Suppressor macrophage (primary cell): ENCODE measurements around the gene GPR52.

Experiments used
- DNase-seq, 4 experiments: peaks; one replicate each; pipeline ENCODE4 v3.0.0-alpha.2; 2020 to 2022

The GPR52 gene

DNA sequence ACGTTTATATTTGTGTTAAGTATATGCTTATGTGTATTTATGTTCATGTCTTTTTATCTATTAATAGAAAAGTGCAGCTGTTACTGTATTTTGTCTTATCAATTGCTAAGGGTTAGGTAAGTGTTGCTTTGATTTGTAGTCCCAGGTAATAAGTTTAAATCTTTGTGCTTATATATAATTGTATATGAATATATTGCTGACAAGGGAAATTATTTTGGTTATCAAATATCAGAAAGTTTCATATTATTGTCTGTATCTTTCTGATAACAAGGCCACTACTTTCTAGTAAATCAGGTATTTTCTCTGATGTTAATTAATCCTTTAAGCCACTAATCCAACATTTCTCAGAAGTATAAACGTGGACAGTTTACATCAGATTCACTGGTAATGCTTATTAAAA is 21.3 kb downstream of the GPR52 start:
- DNase-seq: no peak

DNA sequence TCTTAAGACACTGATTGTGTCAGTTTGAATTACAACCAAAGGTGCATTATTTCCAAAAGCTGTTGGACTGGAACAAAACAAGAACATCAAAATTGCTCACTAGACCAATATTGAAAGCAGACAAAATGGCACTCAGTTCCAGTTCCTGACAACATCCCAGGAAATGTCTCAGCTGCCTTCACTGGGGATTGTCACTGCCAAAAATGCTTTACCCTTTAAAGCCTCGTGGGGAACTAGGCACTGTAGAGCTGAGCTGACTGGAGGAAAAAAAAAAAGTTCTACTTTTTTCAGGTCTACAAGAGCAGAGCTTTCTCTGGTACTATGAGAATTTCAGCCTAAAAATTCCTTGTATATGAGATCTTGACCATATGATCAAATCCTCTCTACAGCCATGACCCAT is 21.9 kb downstream of the GPR52 start:
- no peak for DNase-seq

DNA sequence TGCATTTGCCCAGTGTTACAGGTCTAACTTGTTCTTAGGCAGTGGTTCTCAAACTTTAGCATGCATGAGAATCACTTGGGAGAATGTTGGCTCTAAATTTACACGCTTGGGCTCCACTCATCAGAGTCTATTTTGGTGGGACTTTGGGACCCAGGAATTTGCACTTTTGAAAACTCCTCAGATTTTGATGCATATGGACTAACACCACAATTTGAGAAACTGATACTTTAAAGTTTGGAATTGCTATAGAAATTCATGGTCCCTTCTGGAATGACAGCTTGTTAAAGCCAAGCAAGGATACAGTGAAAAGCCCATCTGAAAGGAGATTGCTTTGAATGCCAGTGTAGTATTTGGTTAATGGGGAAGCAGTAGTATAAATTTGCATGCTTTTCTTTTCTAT is 31.5 kb downstream of the GPR52 start:
- DNase-seq: no peak

DNA sequence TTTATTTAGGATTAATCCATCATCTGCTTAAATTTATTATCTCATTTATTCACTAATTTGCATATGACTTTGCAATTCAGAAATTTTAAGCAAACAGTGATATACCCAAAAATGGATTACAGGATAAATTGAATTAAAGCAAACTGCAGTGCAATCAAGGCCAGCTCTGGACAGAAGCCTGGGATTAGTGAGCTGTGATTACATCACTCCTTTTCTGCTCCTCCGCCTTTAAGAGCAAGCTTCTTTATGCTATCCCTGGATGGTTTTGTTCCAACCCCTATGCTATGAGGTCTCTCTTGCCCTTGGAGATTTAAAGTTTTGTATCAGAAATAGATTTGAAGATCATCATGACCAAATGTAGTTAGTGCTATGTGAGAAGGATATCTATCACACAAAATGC is 32.6 kb downstream of the GPR52 start:
- no peak for DNase-seq

DNA sequence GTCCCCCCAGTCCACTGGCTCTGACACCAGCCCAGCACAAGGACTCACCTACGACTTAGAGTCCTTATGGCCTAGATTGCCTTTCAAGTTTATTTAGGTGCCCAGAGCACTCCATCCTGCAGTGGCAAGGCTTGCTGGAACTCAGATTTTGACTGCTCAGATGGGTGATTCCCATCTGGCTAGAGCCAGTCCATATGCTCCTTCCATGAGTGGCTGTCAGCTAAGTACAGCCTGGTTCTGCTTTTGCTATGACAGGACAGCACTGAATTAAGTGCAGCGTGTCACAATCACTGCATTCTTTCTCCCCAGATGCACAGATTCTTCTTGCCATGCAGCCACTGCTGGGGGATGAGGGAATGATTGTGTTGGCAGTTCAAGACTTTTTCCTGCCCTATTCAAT is 43.8 kb downstream of the GPR52 start:
- no peak for DNase-seq

DNA sequence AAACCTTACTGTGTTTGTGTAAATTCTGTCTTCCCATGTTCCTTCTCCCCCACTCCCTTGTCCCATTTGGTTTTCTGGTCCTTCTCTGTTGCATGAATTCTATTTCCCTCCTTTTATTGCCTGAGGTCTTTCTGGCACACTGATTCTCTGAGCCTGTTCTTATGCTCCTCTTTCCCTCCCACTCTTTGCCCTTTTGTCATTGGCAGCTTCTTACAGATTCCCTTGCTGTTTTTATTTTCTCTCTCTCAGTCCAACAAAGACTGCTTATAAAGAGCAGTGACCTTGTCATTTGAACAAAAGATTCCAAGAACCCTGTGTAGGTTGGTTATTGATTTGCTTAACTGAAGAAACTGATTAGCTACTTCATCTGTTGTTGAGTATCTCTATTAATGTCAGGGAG is 49.7 kb downstream of the GPR52 start:
- DNase-seq: peak in 3 of 4 experiments; percentile 12 to 29 (median 23)
